DND-41 (cell line): ENCODE measurements around the gene HPCAL1.

Experiments used
- ATAC-seq: fragments of 200-7000 bp; cut with Tn5 transposase; 3 replicates; pipeline ENCODE4 v1.9.1; 2021; ENCODE audit warnings: low read depth; ENCODE audit not compliant: insufficient read depth
- DNase-seq: peaks from one replicate; pipeline ENCODE4 v3.0.0-alpha.2; 2020
- H2AFZ ChIP-seq: 2 replicates; pipeline ENCODE4 v1.6.0; 2012; ENCODE audit warnings: low read depth, low read length
- H3K27ac ChIP-seq: 2 replicates; pipeline ENCODE4 v1.5.1; 2012; ENCODE audit warnings: low read length, inconsistent platforms
- H3K27me3 ChIP-seq: fragments of 200-600 bp; sonication (generic); 2 replicates; pipeline ENCODE4 v1.6.0; 2012; ENCODE audit warnings: low read length, mild to moderate bottlenecking, inconsistent platforms; ENCODE audit not compliant: insufficient read depth, poor library complexity
- H3K36me3 ChIP-seq: 2 replicates; pipeline ENCODE4 v1.5.1; 2012; ENCODE audit warnings: low read length, inconsistent platforms; ENCODE audit not compliant: insufficient read depth
- H3K4me1 ChIP-seq: 2 replicates; pipeline ENCODE4 v1.5.1; 2012; ENCODE audit warnings: mild to moderate bottlenecking, low read length; ENCODE audit not compliant: insufficient read depth
- H3K4me2 ChIP-seq: 2 replicates; pipeline ENCODE4 v1.6.0; 2012; ENCODE audit warnings: mild to moderate bottlenecking, moderate library complexity, low read length, inconsistent platforms; ENCODE audit not compliant: insufficient read depth
- H3K4me3 ChIP-seq, 2 experiments: fragments of 200-600 bp in 1 of 2; shearing (Covaris generic) in 1 of 2; 2 replicates each; pipeline ENCODE4 v1.5.1; 2012 to 2016; ENCODE audit warnings: inconsistent platforms in 2 of 2, low read length in 2 of 2, mild to moderate bottlenecking in 2 of 2, low read depth in 1 of 2, moderate library complexity in 1 of 2
- H3K79me2 ChIP-seq: 2 replicates; pipeline ENCODE4 v1.6.0; 2012; ENCODE audit warnings: low read length, inconsistent platforms; ENCODE audit not compliant: insufficient read depth
- H3K9ac ChIP-seq: 2 replicates; pipeline ENCODE4 v1.6.0; 2012; ENCODE audit warnings: low read depth, mild to moderate bottlenecking, inconsistent platforms, low read length, moderate library complexity
- H3K9me3 ChIP-seq: 2 replicates; pipeline ENCODE4 v1.5.1; 2012; ENCODE audit warnings: low read length, moderate library complexity, mild to moderate bottlenecking, inconsistent platforms; ENCODE audit not compliant: insufficient read depth, severe bottlenecking
- H4K20me1 ChIP-seq: 2 replicates; pipeline ENCODE4 v1.6.0; 2012; ENCODE audit warnings: low read length; ENCODE audit not compliant: insufficient read depth
- EZH2 ChIP-seq: IDR thresholded peaks from 3 replicates; pipeline ENCODE4 v1.6.1; 2012; ENCODE audit warnings: borderline replicate concordance, low read depth, mild to moderate bottlenecking, moderate library complexity, low read length, inconsistent platforms; ENCODE audit not compliant: severe bottlenecking
- TF ChIP-seq, protein P1 (sequence below): IDR thresholded peaks from 2 replicates; pipeline ENCODE4 v1.5.1; 2012; ENCODE audit warnings: borderline replicate concordance, low read length, moderate library complexity, mild to moderate bottlenecking; ENCODE audit not compliant: poor library complexity, severe bottlenecking; ENCODE audit errors: extremely low read depth

Gene HPCAL1

DNA sequence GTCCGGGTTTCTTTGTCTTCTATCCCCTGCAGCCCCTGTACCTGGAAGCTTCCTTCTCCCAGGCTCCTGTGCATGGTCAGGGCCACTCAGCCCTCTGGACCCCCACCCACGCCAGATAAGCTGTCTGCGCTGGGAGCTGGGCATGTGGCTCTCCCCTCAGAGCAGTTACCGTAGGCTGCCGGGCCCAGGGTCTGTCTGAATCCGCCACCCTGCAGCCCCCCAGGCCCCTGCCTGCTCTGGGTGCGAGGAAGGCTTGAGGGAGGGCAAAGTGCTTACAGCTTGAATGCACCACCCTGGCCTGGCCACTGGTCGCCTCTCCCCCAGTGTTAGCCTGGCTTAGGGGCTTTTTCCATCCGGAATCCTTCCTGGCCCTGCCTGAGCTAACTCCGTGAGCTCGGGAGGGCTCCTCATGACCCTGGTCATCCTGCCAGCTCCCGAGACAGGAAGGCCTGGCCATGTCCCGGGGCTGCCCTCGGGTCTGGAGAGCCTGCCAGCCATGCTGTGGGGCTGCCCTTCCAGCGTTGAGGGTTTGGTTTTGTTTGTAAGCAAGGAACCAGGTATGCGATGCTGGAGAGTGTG lies 94.7 kb downstream of the HPCAL1 start:
- TF ChIP-seq, protein P1, sequence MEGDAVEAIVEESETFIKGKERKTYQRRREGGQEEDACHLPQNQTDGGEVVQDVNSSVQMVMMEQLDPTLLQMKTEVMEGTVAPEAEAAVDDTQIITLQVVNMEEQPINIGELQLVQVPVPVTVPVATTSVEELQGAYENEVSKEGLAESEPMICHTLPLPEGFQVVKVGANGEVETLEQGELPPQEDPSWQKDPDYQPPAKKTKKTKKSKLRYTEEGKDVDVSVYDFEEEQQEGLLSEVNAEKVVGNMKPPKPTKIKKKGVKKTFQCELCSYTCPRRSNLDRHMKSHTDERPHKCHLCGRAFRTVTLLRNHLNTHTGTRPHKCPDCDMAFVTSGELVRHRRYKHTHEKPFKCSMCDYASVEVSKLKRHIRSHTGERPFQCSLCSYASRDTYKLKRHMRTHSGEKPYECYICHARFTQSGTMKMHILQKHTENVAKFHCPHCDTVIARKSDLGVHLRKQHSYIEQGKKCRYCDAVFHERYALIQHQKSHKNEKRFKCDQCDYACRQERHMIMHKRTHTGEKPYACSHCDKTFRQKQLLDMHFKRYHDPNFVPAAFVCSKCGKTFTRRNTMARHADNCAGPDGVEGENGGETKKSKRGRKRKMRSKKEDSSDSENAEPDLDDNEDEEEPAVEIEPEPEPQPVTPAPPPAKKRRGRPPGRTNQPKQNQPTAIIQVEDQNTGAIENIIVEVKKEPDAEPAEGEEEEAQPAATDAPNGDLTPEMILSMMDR = no peak
- TF ChIP-seq EZH2 = no peak
- H3K4me2 ChIP-seq = no peak overlapping the region
- H3K4me3 ChIP-seq = no peak overlapping the region
- DNase-seq (no peak), ATAC-seq (no peak; the same call in 2 of the 3 replicates)
- H3K9me3 ChIP-seq = no peaks in the 10 kb centered on the region
- H3K9ac ChIP-seq = no peak overlapping the region
- H3K27ac ChIP-seq = no peak overlapping the region
- H2AFZ ChIP-seq = no peak overlapping the region
- no peaks in the 10 kb centered on the region for H3K27me3 ChIP-seq
- H4K20me1 ChIP-seq = peaks cover 13% of the 10 kb centered on the region; the same call in 1 of the 2 replicates
- H3K79me2 ChIP-seq = no peaks in the 10 kb centered on the region
- no peaks in the 10 kb centered on the region for H3K4me1 ChIP-seq
- H3K36me3 ChIP-seq = no peaks in the 10 kb centered on the region

DNA sequence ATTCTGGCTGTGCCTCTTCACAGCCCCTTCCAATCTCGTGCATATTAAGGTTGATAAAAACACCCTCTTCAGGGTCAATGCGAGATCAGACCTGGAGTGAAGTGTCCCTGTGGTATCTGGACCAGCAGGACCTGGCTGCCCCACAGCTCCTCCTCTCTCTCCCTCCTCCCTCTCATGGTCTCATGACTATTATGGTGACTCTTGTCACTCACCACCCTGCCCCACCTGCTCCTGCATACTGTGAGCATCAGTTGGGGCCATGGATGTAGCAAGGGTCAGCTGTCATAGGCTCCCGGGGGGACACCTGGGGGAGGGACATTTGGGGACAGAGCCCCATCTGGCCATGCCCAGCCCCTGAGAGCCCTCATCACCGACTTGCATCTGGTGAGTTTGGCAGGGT lies 95.2 kb downstream of the HPCAL1 start:
- Histone ChIP-seq H3K27me3 (no peaks in the 10 kb centered on the region), H3K36me3 (no peaks in the 10 kb centered on the region), H3K4me1 (no peaks in the 10 kb centered on the region), H3K27ac (no peak overlapping the region), H3K4me2 (no peak overlapping the region), H3K9me3 (no peaks in the 10 kb centered on the region), H3K4me3 (no peak overlapping the region), H2AFZ (no peak overlapping the region), H3K9ac (no peak overlapping the region), H3K79me2 (no peaks in the 10 kb centered on the region), H4K20me1 (peaks cover 13% of the 10 kb centered on the region; the same call in 1 of the 2 replicates)
- no peak for TF ChIP-seq EZH2
- TF ChIP-seq, protein P1 = no peak
- ATAC-seq (no peak), DNase-seq (no peak)

DNA sequence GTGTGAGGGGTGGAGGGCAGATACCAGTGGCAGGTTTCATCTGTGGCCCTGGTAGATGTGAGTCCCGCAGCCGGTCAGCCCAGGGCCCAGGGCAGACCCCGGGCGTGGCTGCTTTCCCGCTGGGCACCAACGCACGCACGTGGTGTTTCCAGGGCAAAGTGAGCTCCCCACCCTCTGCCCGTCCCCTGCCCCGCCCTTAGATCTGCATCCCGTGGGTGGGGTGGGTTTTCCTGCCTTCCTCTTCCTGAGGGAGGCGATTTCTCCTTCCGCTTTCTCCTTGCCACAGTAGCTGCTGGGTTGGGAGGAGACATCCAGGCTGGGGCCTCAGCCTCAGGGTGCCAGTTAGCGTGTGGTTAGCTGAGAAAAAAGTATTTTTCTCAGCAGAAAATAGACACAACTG lies 95.8 kb downstream of the HPCAL1 start:
- H3K27me3 ChIP-seq = no peaks in the 10 kb centered on the region
- H3K4me3 ChIP-seq = no peak overlapping the region
- no peaks in the 10 kb centered on the region for H3K9me3 ChIP-seq
- no peaks in the 10 kb centered on the region for H3K36me3 ChIP-seq
- H3K9ac ChIP-seq = no peak overlapping the region
- TF ChIP-seq, protein P1 = no peak
- no peak for TF ChIP-seq EZH2
- DNase-seq = no peak
- no peak overlapping the region for H3K4me2 ChIP-seq
- H3K79me2 ChIP-seq = no peaks in the 10 kb centered on the region
- ATAC-seq = no peak
- peaks cover 9% of the 10 kb centered on the region; the same call in 1 of the 2 replicates for H4K20me1 ChIP-seq
- no peak overlapping the region for H3K27ac ChIP-seq
- H2AFZ ChIP-seq = no peak overlapping the region
- no peaks in the 10 kb centered on the region for H3K4me1 ChIP-seq

DNA sequence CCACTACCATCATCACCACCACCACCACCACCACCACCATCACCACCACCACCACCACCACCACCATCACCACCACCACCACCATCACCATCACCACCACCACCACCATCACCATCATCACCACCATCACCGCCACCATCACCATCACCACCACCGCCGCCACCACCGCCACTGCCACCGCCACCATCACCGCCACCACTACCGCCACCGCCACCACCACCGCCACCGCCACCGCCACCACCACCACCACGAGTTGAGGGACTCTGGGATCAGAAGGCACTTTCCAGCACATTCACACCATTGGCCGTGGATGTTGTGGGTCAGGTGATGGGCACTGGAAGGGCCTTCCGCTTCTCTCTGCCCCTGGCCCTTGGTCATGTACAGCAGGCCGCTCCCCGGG lies 96.7 kb downstream of the HPCAL1 start:
- no peak overlapping the region for H3K27ac ChIP-seq

More for the DNA sequence above, 96.7 kb downstream of the HPCAL1 start:
- H4K20me1 ChIP-seq = peaks cover 9% of the 10 kb centered on the region; the same call in 1 of the 2 replicates
- H2AFZ ChIP-seq = no peak overlapping the region
- no peaks in the 10 kb centered on the region for H3K9me3 ChIP-seq
- H3K4me2 ChIP-seq = no peak overlapping the region
- no peaks in the 10 kb centered on the region for H3K36me3 ChIP-seq
- ATAC-seq (no peak), DNase-seq (no peak)
- no peaks in the 10 kb centered on the region for H3K27me3 ChIP-seq
- no peak overlapping the region for H3K4me3 ChIP-seq
- no peak overlapping the region for H3K9ac ChIP-seq
- H3K79me2 ChIP-seq = no peaks in the 10 kb centered on the region
- H3K4me1 ChIP-seq = no peaks in the 10 kb centered on the region
- TF ChIP-seq EZH2 = no peak
- TF ChIP-seq, protein P1 = no peak
